RCC 7860 (cell line): ENCODE results near the gene DRC1.
"Not testable (repeated sequence)": the region's sequence is repeated elsewhere in the genome, so short reads cannot be mapped to it uniquely, and the experiment has no call there.

Source experiments
- DNase-seq: peaks from one replicate; pipeline ENCODE4 v3.0.0-alpha.2; 2015; ENCODE audit warnings: low spot score
- FAIRE-seq: peaks from 2 replicates; lab custom pipeline; 2012; peaks lifted over from hg19 to GRCh38; lab: Jason Lieb, UNC

DRC1 gene

DNA sequence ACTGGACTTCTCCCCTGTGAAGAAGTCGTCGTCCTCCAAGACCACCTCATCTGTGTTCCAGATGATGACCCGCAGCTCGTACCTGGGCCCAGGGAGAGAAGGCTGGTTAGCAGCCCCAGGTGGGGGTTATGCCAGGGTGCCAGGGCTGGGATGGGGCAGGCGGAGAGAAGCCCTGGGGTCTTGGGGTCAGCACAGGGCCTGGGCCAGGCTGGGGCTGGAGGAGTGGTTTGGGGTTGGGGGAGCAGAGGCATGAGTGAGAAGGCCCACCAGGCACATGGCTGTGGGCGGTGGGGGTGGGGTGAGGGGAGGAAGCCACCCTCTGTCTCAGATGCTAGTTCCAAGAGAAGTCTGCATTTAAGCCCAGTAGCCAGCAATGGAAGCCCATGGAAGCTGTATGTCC, 60.4 kb downstream of the DRC1 start:
- FAIRE-seq (no peak), DNase-seq (no peak)

DNA sequence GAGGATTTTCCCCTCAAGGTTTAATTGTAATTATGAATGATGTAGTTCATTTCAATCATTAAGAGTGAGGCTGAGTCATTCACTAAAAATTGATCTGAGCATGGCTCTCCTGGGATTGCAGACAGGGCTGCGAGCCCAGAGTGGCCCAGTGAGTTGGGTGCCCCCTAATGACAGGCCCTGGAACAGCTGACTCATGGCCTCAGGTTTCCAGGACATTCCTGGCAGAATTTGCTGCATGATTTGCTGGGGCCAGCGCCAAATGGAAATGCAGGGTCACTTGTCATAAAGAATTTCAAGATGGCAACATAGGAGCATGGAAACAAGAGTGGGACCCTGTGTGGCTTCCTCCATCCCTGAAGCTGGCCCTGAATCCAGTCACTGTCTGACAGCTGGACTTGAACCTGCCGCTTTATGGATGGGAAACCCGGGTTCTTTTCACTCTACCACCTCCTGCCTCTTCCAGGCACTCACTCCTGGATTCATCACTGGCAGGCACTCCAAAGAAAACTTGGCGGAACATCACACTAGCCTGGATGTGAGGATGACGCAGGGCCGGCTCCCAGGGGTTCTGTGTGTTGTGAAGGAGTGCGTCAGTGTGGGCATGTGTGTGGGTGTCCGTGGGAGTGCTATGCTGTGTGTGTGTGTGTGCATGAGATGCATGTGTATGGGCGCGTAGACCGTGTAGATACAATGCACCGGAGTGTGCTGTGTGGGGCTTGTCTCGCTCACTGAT, 61.0 kb downstream of the DRC1 start:
- DNase-seq: peak; percentile 30
- FAIRE-seq: no peak

DNA sequence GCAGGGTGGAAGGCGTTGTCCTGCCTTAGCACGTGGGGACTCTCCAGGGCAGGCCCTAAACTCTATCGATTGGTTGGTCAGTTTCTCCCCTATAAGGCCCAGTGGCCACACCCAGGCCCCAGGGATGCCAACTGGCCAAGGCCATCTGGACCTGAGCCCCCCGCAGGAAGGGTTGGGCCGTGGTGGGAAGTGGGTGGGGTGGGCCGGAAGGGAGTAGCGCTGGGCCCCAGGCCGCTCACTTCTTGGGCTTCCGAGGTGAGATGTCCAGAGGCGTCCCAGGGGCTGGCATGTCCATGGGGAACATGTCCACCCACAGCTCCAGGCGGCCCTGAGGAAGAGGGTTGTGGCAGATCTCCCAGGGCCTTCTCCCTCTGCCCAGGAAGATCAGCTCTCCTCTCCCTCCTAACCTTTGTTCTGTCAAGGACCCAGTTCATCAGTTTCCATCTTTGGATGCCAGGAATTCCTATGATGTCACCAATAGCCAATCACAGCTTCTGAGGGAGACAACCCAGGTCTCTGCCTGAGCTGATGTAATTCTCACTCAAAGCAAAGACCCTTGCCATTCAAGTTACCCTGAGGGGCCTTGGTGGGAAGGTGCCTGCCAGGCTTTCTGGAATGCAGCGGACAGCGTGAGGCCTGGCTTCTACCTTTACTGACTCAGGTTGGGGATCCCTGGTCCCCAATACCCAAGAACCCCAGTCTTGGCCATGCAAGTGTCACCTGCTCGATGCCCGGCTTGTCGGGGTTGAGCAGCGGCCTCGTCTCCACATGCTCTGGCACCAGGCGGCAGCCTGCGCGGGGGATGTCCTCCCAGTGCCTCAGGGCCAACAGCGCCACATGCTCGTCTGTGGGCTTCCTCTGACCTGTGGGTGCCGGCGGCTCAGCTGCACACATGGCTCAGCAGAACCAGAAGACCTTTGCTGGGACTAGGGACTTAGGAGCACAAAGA, 61.8 kb downstream of the DRC1 start:
- FAIRE-seq: no peak
- no peak for DNase-seq

DNA sequence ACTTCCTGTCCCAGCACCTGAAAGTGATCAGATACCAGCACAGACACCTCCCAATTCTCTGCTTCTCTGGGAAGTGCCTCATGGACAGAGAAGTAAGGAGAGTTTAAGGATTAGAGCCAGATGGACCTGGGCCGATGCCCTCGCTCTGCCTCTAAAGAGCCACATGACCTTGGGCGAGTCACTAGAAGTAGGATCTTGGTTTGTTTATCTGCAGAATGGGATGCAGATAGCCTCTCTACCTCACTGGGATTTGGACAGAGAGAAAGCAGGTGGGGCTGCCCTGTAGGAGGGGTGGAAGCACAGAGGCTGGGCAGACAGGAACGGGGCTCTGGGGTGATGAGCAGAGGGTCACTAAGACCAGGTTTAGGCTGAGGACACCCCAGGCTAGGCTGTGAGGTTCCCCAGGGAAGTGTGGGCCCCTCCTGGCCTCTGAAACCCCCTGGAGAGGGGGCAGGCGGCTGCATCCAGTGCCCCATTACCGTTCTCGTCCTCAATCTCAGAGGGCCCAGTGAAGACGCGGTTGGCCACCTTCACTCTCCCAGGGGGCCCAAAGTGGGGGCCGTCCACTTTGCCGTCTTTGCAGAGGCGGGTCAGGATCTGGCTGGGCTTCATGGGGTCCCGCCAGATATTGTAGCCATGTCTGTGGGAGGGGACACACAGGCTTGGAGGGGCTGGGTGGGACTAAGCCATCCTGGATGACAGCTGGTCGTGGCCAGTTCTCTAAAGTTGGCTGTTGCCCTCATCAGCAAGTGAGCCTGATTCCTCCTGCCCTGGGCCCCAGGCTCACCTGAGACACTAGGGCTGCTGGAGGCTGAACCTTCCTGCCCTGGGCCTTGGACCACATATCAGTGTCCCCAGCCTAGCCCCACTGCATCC, 62.9 kb downstream of the DRC1 start:
- DNase-seq: no peak
- no peak for FAIRE-seq

DNA sequence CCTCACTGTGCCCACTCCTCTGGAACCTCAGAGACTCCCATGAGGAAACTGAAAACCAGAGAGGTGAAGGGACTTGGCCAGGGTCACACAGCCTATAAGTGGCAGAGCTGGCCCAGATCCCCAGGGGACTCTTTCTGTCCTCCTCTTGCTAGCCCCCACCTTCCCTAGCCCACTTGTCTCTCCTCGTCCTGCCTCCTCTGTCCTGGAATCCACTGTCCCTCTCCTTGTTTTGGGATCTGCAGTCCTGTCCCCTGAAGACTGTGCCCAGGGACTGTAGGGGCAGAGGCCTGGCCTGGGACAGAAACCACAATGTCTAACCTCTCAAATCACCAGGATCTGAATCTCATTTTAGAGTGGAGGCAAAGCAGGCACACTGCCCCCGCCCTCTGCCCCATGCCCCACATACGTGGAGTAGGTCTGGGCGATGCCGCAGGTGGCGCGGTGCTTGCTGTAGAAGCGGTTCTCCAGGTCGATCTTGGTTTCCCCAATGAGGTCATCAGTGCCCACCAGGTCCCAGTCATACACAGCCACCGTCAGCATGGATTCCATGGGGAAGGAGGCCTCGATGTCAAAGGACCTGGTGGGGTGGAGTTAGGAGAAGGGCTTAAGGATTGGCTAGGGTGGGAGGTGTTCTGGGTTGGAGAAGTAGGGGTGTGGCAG, 63.7 kb downstream of the DRC1 start:
- FAIRE-seq (no peak), DNase-seq (no peak)

DNA sequence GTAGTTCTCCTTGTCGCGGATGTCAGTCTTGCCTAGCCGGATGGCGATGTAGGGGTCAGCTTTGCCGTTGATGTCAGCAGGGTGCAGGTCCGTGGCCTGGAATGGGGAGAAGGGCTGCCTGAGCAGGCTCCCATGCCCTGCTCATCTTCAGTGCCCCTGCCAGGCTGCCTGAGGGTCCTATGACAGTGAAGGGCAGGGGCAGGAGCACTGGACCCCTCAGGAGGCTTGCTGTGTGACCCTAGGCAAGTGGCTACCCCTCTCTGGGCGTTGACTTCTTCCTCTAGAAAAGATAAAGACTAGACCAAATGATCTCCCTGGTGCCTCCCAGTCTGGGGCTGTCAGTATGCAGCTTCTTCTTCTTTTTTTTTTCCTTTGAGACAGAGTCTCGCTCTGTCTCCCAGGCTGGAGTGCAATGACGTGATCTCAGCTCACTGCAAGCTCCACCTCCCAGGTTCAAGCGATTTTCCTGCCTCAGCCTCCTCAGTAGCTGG, 64.3 kb downstream of the DRC1 start:
- no peak for FAIRE-seq
- DNase-seq: no peak

DNA sequence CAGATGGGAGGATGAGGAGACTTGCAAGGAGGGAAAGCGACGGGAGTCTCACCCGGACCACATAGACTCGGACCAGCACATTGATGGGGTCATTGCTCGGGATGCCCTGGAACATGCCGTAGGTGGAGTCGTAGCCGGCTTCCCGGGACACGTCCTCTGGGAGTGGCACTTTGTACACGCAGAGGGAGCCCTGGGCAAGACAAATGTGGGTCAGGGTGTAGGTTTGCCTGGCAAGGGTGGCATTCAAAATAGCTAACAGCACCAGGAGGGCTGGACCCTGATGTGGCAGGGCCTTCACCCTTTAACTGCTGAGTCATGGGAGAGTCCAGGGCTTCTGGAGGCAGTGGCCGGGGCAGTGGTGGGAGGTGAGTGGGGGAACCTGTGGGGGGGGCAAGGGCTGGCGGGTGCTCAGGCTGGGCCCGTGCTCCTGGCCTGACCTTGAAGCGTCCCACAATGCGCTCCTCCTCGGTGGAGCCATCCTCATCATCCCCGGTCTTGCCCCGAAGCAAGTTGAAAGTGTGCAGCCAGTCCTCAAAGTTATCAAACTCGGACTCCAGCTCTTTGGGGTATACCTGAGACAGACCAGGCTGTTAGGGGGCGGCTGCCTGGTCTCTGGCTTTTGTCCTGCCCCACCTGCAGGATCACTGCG, 65.1 kb downstream of the DRC1 start:
- DNase-seq: no peak
- FAIRE-seq: no peak

DNA sequence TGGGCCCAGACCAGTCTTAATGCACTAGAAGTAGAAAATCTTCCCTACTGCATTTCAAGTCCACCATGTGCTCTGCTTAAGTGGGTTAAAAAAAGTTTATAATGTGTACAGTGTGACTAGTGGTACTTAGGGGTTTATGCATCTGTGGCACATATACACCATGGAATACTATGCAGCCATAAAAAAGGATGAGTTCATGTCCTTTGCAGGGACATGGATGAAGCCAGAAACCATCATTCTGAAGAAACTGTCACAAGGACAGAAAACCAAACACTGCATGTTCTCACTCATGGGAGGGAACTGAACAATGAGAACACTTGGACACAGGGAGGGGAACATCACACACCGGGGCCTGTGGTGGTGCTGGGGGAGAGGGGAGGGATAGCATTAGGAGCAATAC, 66.8 kb downstream of the DRC1 start:
- not testable (repeated sequence) for FAIRE-seq, DNase-seq

DNA sequence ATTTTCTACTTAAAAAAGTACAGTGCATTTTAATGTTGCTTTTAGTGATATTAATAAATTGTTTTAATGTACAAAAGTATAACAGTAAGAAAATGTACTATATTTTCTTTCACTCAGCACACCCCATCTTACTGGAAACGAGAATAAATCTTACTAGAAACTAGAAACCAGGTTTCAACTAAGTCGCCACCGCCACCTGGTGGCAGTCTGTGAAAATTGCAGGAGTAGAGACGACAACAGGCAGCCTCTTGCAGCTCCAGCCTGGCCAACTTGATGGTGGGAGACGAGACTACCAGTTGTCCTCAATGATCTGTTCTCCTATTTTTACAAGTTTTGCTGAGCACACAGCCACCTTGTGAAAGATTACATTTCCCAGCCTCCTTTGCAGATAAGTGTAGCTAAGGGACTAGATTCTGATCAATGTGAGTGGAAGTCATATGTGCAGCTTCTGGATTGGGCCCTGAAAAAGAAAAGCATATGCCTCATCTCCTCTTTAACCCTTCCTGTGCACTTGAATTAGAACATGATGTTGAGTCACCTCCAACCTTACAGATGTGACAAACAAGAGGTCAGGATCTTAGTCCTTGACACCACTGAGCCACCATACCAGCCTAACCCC, 67.5 kb downstream of the DRC1 start:
- FAIRE-seq (peak; percentile 76), DNase-seq (peak; percentile 71)

DNA sequence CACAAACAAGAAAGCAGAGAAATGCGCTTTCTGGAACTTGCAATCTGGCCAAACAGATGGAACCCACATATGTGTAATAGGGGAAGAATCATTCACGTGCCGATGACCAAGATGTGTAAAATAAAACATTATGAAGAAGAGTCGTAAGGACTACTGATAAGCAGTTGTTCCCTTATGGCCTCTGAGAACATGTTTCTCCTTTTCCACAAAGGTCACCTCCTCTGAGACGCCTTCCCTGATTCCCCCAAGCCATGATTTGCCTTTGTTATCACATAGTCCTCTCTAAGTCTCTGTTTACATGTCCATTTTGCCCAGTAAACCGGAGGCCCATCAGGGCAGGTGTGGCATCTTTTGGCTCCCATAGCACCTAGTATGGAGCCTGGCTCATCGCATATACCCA, 68.2 kb downstream of the DRC1 start:
- DNase-seq: no peak
- FAIRE-seq: no peak

DNA sequence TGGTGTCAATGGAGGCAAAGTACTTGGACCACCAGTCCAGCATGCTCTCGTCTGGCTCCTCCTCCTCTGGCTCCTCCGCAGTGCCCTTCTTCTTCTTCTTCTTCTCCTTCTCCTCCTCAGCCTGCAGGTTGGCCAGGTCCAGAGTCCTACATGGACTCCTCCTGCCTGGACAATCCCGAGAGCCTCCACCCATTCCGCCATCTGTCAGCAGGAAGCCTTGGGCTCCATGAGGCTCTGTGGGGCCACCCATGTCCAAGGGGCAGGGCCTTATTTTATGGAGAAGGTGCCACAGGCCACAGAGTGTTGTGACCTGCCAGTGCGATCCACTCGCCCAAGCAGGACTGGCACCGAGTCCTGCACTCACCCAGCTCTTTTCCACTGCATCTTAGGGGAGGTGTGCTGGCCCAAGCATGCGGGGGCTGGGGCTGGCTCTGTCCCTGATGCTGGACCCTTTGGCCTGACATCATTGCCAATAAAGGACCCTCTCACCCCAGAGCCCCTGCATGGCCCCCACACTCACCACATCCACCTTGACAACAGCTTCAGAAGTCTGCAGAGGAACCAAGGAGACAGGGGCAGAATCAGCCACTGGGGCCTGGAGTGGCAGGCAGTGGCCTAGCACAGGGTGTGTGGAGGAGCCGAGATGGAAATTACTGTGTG, 69.0 kb downstream of the DRC1 start:
- DNase-seq (no peak), FAIRE-seq (no peak)

DNA sequence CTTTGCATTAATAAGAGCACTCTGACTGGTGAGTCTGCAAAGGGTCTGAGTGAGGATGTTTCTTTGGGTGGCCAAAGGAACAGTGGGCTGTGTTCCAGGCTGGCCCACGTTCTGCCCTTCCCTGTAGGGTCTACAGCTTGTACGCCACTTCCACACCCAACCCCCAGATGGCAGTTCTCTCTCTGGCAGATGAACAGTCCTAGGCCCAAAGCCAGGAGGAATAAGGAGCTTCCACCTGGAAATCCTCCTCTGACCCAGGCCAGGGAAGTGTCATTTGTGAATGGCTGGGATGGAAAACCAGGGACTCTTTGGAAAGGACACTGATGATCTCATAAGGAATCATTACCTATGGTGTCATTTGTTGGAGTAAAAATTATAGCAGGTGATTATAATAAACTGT, 69.6 kb downstream of the DRC1 start:
- FAIRE-seq (no peak), DNase-seq (no peak)

DNA sequence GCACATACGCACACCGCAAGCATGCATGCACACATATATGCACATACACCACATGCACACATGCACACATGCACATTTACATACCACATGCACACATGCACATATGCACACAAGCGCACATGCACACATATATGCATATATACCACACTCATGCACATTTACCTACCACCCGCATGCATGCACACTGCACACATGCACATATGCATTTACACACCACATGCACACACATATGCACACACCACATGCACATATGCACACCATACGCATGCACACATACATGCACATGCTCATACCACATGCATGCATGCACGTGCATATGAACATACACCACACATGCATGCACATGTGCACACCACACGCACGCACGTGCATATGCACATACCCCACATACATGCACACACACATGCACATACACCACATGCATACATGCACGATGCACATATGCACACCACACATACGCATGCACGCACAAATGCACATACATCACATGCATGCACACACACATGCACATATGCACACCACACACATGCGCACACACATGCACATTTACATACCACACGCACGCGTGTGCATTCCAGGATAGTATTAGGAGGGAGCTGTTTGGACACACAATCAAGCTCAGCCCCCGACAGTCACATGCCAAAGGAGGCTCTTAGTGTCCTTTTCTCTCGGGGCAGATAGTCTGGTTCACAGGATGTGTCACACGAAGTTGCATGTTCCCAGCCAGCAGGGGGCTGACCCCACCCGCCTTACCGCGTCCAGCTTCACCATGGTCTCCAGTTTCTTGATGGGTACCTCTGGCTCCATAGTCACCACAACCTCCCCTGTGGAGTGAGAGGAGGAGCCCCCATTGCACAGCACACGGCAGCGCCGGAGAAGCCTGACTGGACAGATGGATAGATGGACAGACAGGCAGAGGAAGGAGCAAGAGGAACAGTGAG, 70.3 kb downstream of the DRC1 start:
- FAIRE-seq: no peak
- DNase-seq: no peak

DNA sequence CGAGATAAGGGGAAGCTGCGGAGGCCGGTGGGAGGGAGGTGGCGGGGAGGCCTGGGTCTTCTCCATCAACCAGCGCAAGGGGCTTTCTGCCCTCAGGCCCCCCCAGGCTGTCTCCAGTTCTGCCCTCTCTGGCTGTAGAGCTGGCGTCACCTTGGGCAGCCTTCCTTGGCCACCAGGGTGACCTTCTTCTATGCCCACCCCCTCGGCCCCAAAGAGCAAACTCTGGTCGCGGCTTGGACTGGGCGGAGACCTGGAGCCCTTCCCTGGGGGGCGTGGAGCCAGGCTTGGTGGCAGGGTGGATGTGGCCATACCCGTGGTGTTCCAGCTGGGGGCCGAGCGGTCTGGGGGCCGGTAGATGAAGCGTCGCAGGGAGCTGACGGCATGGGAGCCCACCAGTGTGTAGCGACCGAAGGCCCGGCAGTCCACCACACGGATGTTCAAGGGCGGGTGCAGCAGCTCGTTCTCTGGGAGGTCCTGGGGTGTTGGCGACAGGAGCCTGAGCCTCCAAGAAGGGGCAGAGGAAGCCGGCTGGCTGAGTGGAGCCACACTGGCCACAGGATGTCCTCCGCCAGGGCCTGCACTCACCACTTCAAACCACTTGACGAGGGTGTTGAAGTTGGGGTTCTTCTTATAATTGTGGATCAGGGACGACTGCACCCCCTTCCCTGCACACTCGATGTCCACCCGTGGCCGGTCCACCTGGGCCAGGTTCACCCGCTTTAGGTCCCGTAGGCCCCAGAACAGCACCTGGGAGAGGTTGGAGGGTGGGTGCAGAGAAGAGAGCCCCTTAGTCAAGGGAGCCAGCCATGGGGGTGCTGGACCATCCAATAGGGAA, 71.3 kb downstream of the DRC1 start:
- FAIRE-seq: no peak
- DNase-seq: no peak

DNA sequence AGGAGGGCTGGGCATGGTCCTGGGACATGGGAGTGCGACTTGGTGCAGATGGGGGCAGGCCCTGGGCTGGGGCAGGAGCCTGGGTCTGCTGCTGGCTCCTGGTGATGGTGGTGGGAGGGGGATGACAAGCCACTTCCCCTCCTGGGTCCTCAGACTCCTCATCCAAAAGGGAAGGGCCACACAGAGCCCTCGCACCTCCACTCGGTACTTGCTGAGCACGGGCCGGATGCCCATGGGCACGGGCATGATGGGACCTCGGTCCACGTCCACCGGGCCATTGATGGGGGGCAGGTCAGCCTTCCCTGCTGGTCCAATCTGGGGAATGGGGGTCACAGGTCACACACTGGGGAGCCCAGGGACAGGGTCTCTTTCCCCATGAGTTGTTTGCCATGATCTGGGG, 72.1 kb downstream of the DRC1 start:
- DNase-seq: no peak
- no peak for FAIRE-seq

DNA sequence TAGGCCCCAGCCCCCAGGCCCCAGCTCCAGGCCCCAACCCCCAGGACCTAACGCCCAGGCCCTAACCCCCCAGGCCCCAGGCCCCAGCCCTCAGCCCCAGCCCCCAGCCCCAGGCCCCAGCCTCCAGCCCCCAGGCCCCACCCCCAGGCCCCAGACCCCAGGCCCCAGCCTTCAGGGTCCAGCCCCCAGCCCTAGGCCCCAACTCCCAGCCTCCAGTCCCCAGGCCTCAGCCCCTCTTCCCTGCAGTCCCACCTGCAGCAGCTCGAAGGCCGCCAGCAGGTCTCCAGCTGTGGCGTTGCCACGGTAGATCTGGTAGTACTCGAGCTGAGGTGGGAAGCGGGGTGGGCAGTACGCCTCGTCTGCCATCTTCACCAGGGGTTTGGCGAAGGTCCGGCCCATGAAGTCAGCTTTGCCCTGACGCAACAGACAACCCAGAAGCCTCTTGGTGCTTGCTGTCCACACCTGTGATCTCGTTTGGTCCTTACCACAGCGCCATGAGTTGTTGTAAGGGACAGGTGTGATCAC, 72.6 kb downstream of the DRC1 start:
- no peak for DNase-seq
- no peak for FAIRE-seq

DNA sequence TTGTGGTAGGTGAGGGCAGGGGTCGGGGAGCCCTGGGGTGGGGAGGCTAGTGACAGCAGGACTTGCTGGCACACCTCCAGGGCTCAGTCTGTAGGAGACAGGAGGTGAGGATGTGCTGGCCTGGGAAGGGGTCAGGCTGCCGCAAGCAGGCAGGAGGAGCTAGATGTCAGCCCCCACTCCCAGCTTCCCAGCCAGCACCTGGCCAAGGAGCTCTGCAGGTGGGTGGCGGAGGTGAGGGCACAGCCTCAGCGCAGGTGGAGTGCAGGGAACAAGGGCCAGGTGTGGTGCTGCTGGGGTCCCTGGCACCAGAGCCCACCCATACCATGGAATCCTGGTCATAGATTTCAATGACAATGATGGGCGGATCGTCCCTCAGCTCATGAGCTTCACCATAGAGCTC, 73.3 kb downstream of the DRC1 start:
- no peak for FAIRE-seq

More for the DNA sequence above, 73.3 kb downstream of the DRC1 start:
- DNase-seq: no peak
